ENCODE measurements around the gene ZC3H13.

Gene ZC3H13, protein sequence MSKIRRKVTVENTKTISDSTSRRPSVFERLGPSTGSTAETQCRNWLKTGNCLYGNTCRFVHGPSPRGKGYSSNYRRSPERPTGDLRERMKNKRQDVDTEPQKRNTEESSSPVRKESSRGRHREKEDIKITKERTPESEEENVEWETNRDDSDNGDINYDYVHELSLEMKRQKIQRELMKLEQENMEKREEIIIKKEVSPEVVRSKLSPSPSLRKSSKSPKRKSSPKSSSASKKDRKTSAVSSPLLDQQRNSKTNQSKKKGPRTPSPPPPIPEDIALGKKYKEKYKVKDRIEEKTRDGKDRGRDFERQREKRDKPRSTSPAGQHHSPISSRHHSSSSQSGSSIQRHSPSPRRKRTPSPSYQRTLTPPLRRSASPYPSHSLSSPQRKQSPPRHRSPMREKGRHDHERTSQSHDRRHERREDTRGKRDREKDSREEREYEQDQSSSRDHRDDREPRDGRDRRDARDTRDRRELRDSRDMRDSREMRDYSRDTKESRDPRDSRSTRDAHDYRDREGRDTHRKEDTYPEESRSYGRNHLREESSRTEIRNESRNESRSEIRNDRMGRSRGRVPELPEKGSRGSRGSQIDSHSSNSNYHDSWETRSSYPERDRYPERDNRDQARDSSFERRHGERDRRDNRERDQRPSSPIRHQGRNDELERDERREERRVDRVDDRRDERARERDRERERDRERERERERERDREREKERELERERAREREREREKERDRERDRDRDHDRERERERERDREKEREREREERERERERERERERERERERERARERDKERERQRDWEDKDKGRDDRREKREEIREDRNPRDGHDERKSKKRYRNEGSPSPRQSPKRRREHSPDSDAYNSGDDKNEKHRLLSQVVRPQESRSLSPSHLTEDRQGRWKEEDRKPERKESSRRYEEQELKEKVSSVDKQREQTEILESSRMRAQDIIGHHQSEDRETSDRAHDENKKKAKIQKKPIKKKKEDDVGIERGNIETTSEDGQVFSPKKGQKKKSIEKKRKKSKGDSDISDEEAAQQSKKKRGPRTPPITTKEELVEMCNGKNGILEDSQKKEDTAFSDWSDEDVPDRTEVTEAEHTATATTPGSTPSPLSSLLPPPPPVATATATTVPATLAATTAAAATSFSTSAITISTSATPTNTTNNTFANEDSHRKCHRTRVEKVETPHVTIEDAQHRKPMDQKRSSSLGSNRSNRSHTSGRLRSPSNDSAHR (N-terminal part only)

DNA sequence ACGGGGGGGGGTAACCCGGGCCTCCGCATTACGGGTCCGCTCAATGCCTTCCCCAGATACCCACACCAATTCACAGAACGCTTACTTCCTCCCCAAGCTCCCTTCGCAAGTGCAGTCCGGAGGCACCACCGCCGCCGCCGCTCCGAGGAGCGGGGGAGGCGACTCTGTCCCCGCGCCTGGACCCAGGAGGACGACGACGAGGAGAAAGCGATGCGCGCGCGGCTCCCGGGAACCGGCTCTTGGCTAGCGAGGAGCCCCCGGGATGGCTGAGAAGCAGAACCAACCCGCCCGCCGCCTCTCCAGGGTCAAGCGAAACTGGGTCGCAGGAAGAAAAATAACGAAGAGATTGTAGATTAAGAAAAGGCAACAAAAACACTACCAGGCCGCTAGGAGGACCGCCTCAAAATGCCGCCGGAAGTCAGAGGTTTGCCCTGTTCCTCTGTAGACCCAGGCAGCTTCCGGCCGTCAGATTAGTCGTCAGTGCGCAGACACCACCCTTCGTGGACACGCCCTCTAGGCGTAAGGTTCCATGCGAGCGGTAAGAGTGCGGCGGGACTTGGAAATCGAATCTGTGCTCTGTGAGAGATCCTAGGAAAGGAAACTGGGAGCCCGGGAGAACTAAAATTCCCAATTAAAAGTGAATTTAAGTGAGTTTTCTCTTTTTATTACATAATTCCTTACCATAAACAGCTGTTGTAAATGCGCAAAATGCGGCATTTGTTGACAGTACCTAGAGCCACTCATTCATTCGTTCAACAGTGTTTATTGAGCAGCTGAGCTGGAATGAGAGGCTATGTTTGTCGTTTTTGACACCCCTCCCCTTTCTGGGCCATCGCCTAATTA, at the start of gene ZC3H13:
ZC3H13 (minus strand) TSS at position 428 of the 843 bp plus-strand sequence. CDS start 7,239 bp downstream, outside the sequence.
- DNase-seq (ENCODE audit: low read depth, low spot score), result peak; percentile 81

DNA sequence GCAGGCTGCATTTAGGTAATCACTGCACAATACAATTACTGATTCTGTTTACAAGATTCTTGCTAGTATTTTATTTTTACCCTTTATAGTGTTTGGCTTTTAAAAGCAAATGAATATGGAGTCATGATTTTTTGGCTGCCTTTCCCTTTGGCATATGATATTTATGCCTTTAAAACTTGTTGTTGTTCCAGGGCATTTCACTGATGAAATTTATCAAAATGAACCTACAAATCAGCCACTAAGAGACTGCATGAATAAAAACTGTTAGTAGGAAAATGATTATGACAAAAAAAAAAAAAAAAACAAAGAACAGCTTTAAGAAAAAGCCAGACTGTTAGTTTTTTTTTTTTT, 49.7 kb upstream of the ZC3H13 start:
- no peak for DNase-seq (ENCODE audit: low read depth, low spot score)

DNA sequence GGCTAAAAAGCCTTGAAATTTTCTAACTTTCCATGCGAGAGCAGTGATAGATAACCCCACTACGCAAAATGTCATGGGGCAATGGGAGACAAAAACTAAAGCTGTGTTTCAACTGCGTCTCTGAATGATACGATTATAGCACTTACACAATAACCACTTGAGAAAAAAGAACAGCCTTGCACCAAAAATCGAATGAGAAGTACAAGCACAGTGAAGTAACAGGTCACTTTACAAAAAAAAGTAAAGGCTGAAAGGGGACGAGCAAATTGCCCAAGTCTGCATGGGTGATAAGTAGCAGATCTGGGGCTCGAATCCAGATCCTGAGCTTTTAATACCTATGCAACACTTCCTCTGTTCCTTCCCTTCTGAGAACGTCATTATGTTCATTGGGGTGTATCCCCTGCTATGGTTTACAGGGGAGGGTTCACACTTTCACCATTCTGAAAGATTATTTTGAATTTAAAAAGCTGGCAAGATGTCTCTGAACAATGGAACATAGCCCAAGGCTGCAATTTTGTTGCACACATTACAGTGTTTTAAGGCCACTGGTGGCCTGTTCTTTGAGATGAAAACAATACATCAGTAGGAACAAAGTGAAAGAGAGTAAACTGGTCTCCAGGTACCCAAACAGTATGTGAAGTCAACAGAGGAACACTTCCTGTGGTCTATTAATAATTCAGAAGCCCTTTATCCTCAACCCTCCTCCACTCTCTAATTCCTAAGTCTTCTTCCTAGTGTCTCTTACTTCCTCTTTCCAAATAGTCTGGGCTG, 49.1 kb upstream of the ZC3H13 start:
- DNase-seq (ENCODE audit: low read depth, low spot score), result no peak

DNA sequence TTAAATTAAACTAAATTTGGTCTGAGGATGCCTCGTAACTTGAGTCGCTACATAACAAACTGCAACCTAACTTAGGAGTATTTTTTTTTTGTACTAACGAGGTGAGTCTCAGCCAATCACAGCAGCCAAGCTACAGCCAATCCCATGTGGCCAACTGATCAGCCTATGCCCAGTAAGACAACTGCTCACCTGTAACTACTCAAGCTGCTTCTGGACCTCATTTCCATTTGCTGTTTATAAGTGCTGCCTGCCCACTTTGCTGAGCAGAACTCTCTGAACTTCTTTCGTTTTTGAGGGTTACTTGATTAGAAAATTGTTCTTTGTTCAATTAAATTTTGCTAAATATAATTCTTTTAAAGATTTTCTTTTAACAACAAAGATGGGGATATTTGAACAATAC, 48.5 kb upstream of the ZC3H13 start:
- DNase-seq (ENCODE audit: low read depth, low spot score), result no peak

DNA sequence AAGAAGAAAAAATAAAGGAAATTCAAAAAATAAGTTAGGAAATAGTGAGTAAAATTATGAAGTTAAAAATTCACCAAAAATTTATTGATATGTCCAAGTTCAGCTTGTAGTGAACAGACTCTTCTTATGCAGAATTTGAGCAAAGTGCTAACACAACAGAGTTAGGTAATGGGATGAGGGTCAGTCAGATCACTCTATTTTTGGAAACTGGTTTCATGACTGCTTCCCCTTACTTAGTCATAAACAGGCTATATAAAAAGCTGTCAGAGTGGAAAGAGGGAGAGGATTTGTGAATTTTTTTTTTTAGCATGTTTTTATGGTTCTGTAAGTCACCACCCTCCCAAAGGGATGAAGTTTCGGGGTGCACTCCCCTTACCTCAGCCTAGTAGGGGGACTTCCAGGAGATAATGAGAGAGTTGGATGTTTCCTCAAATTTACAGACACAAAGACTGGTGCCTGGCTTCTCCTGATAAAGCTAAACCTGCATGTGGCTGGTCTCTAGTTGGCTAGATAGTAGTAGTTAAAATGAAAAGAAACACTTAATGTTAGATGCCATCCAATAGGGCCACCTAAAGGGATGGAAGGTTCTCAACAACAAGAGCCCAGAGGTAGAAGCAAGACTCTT, 47.8 kb upstream of the ZC3H13 start:
- no peak for DNase-seq (ENCODE audit: low read depth, low spot score)

DNA sequence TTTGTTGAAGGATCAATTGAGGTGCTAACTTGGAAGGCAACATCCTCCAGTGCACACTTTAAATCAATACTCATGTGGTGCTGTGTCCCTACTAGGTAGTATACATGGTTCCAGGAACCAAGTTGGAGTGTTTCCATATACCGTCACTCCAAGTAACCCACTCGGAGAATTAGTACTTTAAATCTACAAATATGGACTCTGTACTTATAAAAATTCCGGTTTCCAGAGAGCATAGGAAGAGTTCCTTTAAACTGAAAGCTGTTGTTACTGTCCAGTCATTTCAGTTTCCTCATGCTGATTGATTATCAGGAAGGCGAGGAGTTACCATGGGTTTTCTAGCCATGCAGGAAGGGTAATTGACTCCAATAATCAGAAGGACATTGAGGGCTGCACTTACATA, 45.1 kb upstream of the ZC3H13 start:
- DNase-seq (ENCODE audit: low read depth, low spot score), result no peak

DNA sequence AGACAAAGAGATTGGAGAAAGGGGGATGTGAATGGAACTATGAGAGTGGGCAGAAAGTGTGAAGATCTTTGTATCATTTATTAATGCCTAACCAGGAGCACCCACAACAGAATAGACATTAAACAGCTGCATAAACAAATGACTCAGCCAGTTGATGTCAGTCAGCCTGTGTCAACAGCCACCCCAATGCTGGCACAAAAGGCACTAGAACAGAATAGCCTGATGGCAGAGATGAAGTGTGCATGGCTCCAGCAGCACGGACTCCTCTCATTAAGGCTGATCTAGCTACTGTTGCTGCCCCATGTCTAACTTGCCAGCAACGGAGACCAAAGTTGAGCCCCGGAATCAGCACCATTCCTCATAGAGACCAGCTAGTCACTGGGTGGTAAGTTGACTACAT, 44.5 kb upstream of the ZC3H13 start:
- no peak for DNase-seq (ENCODE audit: low read depth, low spot score)

DNA sequence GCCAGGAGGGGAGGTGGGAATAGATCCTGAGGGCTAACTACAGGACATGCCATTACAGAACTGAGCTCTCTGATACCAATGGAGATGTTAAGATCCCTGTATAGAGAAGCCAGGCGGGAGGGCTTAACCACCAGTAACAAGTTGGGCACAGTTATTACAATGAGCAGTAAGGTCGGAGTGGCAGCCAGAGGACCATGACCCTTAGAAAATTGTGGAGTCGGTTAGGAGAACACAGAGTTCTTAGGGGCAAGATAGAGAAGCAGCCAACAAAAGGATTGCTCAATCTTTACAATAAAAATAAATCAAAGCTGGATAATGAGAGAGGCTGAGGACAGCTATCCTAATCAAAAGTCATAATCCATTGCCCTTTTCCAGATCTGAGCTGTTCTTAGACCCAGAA, 41.9 kb upstream of the ZC3H13 start:
- DNase-seq (ENCODE audit: low read depth, low spot score), result no peak

DNA sequence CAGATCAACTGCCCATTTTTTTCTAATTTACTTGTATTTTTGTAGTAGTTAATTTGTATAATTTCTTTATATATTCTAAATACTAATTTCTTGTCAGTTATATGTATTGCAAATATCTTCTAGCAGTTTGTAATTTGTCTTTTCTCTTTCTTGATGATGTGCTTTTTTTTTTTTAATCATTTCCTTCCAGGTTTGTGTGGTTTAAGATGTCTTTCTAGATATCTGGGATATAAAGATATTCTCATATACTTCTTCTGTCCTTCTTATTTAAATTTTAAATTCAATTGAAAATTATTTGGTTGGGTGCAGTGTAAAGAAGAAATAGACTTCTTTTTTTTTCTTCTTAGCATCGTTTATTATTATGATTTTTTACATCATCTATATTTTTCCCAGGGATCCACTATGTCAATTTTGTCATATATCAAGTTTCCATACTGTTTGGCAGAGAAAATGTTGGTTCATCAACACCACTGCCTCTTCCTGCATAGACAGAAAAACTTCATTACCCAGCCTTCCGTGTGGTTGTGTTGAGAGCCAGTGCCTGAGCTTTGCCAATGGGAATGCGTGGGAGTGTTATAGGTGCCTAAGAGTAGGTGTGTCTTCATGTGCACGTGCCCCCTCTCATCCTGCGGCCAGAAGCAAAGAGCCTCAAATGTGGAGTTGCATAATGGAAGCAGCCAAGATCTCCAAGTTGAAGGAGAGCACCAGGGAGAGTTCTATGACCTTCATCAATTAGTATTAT, 36.4 kb upstream of the ZC3H13 start:
- no peak for DNase-seq (ENCODE audit: low read depth, low spot score)

DNA sequence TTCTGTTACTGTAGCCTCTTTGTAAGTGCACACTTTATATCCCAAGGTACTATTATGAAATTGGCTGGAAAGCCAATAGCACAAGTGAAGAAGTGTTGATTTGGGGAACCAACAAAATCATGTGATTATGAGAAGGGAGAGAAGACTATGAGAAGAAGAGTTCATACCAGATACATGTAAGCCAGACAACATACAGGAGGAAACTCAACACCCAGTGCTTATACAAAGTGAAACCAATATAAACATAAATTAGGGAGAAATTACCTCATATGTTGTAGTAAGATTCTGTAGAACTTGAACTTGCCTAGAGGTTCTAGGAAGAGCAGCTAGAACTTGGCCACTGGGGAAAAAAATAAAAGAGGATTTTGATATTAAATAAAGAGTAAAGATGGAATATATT, 34.9 kb upstream of the ZC3H13 start:
- no peak for DNase-seq (ENCODE audit: low read depth, low spot score)

DNA sequence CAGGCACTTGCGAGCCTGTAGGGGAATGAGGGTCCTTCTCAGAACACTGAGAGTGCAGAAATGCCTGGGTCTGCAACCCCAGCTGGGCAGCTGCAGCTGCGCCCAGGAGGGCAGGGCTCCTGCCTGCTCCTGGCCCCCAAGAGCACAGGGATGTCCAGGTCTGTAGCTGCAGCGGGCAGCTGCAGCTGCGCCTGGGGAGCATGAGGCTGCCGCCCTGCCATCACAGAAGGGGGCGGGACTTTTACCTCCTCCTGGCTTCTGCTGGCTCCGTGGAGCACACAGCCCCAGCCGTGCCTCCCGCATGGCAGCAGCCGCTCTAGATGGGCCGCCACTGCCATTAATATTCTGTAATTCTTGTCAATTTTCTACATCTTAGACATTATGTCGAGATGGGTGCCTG, 34.4 kb upstream of the ZC3H13 start:
- DNase-seq (ENCODE audit: low read depth, low spot score), result no peak

DNA sequence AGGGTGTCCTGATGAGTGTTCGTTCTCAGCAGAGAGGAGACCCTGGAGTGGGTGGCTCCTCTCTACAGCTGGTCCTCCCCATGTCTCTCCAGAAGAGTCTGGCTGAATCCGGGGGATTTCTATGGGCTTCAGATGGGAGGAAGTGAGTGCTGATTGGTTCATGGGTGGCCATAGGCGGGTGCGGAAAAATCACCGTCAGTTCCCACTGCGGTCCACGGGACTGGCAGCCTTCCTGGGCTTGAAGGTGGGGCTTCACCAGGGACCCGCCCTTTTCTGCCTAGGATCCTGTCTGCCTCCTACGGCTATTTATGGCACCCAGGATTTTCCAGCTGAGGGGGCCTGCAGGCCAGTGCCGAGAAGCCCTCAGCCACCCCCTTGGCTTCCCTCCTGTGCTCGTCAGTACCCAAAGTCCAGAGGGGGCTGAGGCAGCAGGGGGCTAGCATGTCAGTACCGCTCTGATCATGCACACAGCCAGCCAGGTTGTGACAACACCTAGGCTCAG, 33.9 kb upstream of the ZC3H13 start:
- DNase-seq (ENCODE audit: low read depth, low spot score), result no peak

DNA sequence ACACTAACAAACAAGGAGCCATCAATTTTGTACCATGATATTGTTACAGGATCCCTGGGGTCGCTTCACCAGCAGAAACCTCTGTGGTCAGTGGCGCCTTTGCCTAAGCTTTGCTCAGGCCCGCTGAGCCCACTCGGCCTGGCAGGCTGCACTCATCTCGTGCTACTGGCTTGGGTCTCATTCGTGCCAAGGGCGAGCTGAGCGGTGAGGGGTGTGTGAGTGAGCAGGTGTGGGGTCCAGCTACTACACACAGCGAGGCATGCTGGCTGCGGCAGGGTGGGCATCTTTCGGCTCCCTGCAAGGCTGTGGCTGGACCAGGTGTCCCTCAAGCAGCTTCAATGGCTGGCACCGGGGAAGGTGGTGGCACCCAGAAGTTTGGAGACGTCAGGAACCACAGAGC, 33.2 kb upstream of the ZC3H13 start:
- no peak for DNase-seq (ENCODE audit: low read depth, low spot score)

DNA sequence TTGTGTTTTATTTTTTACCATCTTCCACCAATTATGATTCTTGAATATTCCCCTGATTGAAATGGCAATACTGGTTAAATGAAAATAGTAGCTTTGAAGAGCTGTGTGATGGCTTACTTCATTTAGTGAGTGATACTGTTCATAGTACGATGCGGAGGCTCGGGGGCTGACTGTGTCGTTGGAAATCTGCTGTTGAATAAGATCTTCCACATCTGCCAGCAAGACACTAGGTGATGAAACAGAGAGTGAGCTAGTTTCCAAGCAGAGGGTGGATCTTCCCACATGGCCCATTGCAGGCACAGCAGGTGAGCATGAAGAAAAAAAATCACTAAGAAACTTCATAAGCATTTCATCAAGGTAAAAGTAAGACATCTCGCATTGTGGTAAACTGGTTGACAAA, 29.8 kb upstream of the ZC3H13 start:
- no peak for DNase-seq (ENCODE audit: low read depth, low spot score)

DNA sequence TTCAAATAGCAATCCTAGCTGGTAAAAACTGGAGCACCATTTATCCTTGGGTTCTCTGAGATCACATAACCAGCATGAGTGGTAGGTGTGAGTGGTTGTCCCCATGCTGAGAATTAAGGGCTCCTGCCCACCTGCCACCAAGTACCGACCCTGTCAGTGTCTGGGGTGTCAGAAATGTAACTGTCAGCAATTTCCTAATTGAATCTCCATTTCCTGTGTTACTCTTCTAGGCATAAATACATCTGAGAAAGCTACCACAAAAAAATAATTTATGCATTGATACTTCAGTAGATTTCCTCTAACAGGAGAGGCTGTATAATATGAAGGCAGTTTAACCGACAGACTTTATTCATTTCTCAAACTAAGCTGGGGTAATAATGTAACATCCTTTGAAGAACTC, 27.2 kb upstream of the ZC3H13 start:
- DNase-seq (ENCODE audit: low read depth, low spot score), result no peak

DNA sequence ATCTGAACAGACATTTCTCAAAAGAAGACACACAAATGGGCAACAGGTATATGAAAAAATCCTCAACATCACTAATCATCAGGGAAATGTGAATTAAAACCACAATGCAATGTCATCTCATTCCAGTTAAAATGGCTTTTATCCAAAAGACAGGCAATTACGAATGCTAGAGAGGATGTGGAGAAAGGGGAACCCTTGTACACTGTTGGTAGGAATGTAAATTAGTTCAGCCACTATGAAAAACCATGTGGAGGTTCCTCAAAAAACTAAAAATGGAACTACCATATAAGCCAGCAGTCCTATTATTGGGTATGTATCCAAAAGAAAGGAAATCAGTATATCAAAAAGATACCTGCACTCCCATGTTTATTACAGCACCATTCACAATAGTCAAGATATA, 24.7 kb upstream of the ZC3H13 start:
- DNase-seq (ENCODE audit: low read depth, low spot score), result no peak

DNA sequence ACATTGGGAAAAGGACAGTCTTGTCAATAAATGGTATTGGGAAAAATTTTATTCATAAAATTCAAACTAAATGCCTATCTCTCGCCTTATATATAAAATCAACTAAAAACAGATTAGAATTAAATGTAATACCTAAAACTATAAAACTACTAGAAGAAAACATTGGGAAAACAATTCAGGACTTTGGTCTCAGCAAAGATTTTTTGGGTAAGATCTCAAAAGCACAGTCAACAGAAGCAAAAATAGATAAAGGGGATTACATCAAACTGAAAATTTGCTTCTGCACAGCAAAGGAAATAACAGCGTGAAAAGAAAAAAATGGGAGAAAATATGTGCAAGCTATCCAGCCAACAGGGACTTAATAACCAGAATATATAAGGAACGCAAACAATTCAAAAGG, 24.3 kb upstream of the ZC3H13 start:
- no peak for DNase-seq (ENCODE audit: low read depth, low spot score)

DNA sequence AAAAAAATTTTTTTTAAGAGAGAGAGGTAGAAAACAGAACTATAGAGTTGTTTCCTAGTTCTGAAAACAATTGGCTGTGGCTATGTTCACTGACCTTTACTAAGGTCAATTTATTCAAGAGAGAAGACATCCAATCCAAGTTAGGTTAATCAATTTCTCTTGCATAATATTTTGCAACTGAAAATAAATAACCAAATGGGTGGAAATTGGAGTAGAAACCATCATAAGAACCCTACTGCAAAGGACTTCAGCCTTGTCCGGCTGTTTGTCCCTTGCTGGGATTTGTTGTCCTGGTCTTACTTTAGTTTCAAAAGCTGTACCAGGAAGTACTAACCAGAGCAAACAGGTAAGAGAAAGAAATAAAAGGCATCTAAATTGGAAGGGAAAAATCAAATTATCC, 23.3 kb upstream of the ZC3H13 start:
- DNase-seq (ENCODE audit: low read depth, low spot score), result no peak

DNA sequence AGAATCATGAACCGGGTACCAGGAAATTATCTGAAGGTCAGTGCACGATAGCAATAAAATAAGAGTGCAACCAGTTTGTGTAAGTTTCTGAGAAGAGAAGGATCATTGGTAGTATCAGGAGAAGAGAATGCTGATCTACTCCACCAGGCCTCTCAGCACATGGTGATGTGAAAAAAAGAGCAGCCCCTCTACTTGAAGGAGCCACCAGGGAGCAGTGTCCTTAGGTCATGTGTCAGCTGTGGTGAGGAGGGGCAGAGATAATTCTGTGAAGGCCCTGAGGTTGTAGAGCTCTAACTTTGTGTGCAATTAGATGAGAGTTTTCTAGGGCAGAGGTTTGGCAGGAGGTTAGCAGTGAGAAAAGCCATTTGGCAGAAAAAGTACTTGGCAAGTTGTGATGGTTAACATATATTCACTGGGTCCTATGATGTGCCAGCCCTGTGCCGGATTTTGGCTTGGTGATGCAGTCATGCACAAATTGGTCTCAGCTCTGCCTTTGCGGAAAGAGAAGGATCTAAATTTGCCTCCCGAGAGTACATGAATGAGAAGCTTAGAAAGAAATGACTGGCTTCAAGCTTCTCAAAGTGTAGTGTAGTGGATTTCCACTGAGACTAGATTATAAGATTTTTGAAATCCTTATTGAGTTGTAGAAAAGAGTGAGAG, 19.2 kb upstream of the ZC3H13 start:
- no peak for DNase-seq (ENCODE audit: low read depth, low spot score)

Data from smooth muscle cell of the brain vasculature (primary cell).